GM12878 (cell line): ENCODE measurements around the gene CELF2. TPM values are rescaled to one million over a fixed set of nuclear protein-coding genes. Genes with fewer than 3 reads are reported as not detected.

Source experiments
- BMI1 ChIP-seq: fragments of 450-650 bp; IDR thresholded peaks from 2 replicates; pipeline ENCODE4 v1.6.1; 2016; ENCODE audit warnings: mild to moderate bottlenecking, moderate library complexity, borderline replicate concordance
- HCFC1 ChIP-seq: fragments of 150-350 bp; IDR thresholded peaks from 2 replicates; pipeline ENCODE4 v1.6.1; 2014; ENCODE audit warnings: low read length
- IKZF2 ChIP-seq, 2 experiments: fragments of 450-650 bp; IDR thresholded peaks; 2 replicates each; pipeline ENCODE4 v1.6.1; 2017; ENCODE audit warnings: mild to moderate bottlenecking in 2 of 2, moderate library complexity in 2 of 2
- NR2F1 ChIP-seq: fragments of 450-650 bp; conservative IDR thresholded peaks from 2 replicates; pipeline ENCODE4 v1.6.1; 2017; ENCODE audit warnings: mild to moderate bottlenecking
- POU2F2 ChIP-seq: IDR thresholded peaks from 3 replicates; pipeline ENCODE4 v1.6.1; 2011; ENCODE audit warnings: low read depth, mild to moderate bottlenecking, low read length, borderline replicate concordance
- SMAD1 ChIP-seq: fragments of 450-650 bp; IDR thresholded peaks from 2 replicates; pipeline ENCODE4 v1.6.1; 2018; ENCODE audit warnings: mild to moderate bottlenecking, low read depth; ENCODE audit not compliant: partially characterized antibody
- SPI1 ChIP-seq: IDR thresholded peaks from 2 replicates; pipeline ENCODE4 v1.6.1; 2011; ENCODE audit warnings: low read depth, mild to moderate bottlenecking, low read length, moderate library complexity, borderline replicate concordance; ENCODE audit not compliant: insufficient read depth
- polyA plus RNA-seq, 11 experiments: library from polyadenylated mRNA; depleted of rRNA in 4 of 11; unstranded in 6 of 11; stranded (reverse) in 5 of 11; fragments of >200 nt; fragmentation: Nextera tagmentation in 4 of 11; fragmentation: Illumina TruSeq in 1 of 11; extraction: Ambion mirVana in 4 of 11; extraction: Trizol in 1 of 11; gene quantifications; 1 replicate in 1 of 11; 2 replicates in 10 of 11; pipeline versions ENCODE4 v1.2.1 to v1.2.3, GENCODE V29; 2011 to 2016; ENCODE audit warnings: inconsistent platforms in 2 of 11, missing spikeins in 2 of 11, low read depth in 1 of 11
- total RNA-seq, 4 experiments: library from RNA; depleted of rRNA in 3 of 4; stranded (reverse); fragments of >200 nt in 3 of 4; fragmentation: Illumina TruSeq in 1 of 4; extraction: Trizol in 1 of 4; gene quantifications; 2 replicates each; pipeline versions ENCODE4 v1.2.1 to v1.2.3, GENCODE V29; 2013 to 2021
- TF ChIP-seq, protein P1 (sequence below): IDR thresholded peaks from 2 replicates; pipeline ENCODE4 v1.6.1; 2012; ENCODE audit warnings: low read depth, low read length, improper control_type of control experiment
- TF ChIP-seq, protein P2 (sequence below): fragments of 450-650 bp; IDR thresholded peaks from 2 replicates; pipeline ENCODE4 v1.6.1; 2016; ENCODE audit warnings: mild to moderate bottlenecking, moderate library complexity, borderline replicate concordance
- TF ChIP-seq, protein P3 (sequence below): fragments of 450-650 bp; conservative IDR thresholded peaks from 2 replicates; pipeline ENCODE4 v1.6.1; 2017; ENCODE audit warnings: mild to moderate bottlenecking, moderate library complexity
- TF ChIP-seq, protein P4 (sequence below): IDR thresholded peaks from 2 replicates; pipeline ENCODE4 v1.6.1; 2012; ENCODE audit warnings: mild to moderate bottlenecking, low read depth, low read length
- TF ChIP-seq, protein P5 (sequence below): fragments of 450-650 bp; IDR thresholded peaks from 2 replicates; pipeline ENCODE4 v1.6.1; 2016; ENCODE audit warnings: mild to moderate bottlenecking

The CELF2 gene
- total and polyA plus RNA-seq, 10 of the 15 experiments (the other 5 are each of a cell fraction or from before 2014, with no cell fraction given), result 20.8 to 129 (median 86.3) TPM

DNA sequence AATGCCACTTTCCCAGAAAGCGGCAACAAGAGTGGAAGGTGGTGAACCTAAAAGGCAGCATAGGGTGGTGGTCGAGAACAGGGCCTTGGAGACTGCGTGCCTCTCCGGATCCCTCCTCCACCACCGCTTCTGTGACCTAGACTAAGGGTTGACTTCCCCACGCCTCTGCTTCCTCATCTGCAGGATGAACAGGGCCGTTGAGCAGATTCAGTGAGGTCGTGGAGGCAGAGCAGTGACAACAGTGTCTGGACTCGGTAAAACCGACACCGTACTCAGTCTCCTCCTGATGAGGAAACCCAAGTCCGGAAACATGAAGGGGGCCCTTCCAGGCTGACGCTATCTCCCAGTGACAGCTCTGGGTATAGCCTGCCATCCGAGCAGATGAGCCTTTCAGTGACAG is 162.6 kb downstream of the CELF2 start (continued):
- TF ChIP-seq, protein P1, sequence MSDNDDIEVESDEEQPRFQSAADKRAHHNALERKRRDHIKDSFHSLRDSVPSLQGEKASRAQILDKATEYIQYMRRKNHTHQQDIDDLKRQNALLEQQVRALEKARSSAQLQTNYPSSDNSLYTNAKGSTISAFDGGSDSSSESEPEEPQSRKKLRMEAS, result no peak
- no peak for TF ChIP-seq SMAD1
- peak in 1 of 2 experiments; percentile 23; a peak in 1 of 4 replicates for TF ChIP-seq IKZF2 (IDR thresholded peaks at IDR 0.05)
- TF ChIP-seq NR2F1, result peak; percentile 45; the same call in 1 of the 2 replicates
- TF ChIP-seq, protein P2, sequence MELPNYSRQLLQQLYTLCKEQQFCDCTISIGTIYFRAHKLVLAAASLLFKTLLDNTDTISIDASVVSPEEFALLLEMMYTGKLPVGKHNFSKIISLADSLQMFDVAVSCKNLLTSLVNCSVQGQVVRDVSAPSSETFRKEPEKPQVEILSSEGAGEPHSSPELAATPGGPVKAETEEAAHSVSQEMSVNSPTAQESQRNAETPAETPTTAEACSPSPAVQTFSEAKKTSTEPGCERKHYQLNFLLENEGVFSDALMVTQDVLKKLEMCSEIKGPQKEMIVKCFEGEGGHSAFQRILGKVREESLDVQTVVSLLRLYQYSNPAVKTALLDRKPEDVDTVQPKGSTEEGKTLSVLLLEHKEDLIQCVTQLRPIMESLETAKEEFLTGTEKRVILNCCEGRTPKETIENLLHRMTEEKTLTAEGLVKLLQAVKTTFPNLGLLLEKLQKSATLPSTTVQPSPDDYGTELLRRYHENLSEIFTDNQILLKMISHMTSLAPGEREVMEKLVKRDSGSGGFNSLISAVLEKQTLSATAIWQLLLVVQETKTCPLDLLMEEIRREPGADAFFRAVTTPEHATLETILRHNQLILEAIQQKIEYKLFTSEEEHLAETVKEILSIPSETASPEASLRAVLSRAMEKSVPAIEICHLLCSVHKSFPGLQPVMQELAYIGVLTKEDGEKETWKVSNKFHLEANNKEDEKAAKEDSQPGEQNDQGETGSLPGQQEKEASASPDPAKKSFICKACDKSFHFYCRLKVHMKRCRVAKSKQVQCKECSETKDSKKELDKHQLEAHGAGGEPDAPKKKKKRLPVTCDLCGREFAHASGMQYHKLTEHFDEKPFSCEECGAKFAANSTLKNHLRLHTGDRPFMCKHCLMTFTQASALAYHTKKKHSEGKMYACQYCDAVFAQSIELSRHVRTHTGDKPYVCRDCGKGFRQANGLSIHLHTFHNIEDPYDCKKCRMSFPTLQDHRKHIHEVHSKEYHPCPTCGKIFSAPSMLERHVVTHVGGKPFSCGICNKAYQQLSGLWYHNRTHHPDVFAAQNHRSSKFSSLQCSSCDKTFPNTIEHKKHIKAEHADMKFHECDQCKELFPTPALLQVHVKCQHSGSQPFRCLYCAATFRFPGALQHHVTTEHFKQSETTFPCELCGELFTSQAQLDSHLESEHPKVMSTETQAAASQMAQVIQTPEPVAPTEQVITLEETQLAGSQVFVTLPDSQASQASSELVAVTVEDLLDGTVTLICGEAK, result no peak
- TF ChIP-seq POU2F2, result peak; percentile 64; the same call in 1 of the 3 replicates
- TF ChIP-seq HCFC1, result no peak
- TF ChIP-seq, protein P3, sequence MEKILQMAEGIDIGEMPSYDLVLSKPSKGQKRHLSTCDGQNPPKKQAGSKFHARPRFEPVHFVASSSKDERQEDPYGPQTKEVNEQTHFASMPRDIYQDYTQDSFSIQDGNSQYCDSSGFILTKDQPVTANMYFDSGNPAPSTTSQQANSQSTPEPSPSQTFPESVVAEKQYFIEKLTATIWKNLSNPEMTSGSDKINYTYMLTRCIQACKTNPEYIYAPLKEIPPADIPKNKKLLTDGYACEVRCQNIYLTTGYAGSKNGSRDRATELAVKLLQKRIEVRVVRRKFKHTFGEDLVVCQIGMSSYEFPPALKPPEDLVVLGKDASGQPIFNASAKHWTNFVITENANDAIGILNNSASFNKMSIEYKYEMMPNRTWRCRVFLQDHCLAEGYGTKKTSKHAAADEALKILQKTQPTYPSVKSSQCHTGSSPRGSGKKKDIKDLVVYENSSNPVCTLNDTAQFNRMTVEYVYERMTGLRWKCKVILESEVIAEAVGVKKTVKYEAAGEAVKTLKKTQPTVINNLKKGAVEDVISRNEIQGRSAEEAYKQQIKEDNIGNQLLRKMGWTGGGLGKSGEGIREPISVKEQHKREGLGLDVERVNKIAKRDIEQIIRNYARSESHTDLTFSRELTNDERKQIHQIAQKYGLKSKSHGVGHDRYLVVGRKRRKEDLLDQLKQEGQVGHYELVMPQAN, result no peak
- TF ChIP-seq SPI1, result peak; percentile 47; the same call in 1 of the 2 replicates
- TF ChIP-seq BMI1, result no peak
- TF ChIP-seq, protein P4, sequence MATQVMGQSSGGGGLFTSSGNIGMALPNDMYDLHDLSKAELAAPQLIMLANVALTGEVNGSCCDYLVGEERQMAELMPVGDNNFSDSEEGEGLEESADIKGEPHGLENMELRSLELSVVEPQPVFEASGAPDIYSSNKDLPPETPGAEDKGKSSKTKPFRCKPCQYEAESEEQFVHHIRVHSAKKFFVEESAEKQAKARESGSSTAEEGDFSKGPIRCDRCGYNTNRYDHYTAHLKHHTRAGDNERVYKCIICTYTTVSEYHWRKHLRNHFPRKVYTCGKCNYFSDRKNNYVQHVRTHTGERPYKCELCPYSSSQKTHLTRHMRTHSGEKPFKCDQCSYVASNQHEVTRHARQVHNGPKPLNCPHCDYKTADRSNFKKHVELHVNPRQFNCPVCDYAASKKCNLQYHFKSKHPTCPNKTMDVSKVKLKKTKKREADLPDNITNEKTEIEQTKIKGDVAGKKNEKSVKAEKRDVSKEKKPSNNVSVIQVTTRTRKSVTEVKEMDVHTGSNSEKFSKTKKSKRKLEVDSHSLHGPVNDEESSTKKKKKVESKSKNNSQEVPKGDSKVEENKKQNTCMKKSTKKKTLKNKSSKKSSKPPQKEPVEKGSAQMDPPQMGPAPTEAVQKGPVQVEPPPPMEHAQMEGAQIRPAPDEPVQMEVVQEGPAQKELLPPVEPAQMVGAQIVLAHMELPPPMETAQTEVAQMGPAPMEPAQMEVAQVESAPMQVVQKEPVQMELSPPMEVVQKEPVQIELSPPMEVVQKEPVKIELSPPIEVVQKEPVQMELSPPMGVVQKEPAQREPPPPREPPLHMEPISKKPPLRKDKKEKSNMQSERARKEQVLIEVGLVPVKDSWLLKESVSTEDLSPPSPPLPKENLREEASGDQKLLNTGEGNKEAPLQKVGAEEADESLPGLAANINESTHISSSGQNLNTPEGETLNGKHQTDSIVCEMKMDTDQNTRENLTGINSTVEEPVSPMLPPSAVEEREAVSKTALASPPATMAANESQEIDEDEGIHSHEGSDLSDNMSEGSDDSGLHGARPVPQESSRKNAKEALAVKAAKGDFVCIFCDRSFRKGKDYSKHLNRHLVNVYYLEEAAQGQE, result no peak
- TF ChIP-seq, protein P5, sequence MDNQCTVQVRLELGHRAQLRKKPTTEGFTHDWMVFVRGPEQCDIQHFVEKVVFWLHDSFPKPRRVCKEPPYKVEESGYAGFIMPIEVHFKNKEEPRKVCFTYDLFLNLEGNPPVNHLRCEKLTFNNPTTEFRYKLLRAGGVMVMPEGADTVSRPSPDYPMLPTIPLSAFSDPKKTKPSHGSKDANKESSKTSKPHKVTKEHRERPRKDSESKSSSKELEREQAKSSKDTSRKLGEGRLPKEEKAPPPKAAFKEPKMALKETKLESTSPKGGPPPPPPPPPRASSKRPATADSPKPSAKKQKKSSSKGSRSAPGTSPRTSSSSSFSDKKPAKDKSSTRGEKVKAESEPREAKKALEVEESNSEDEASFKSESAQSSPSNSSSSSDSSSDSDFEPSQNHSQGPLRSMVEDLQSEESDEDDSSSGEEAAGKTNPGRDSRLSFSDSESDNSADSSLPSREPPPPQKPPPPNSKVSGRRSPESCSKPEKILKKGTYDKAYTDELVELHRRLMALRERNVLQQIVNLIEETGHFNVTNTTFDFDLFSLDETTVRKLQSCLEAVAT, result peak; percentile 26; the same call in 1 of the 2 replicates
